ENCODE results near the gene FHIT.

Gene FHIT

GRCh38 chr3:59885899-59886400, 1365.3 kb downstream of the FHIT start:
- DNase-seq (ENCODE audit: low read depth, low spot score) = no peak

GRCh38 chr3:59885101-59885500, 1366.2 kb downstream of the FHIT start:
- no peak for DNase-seq (ENCODE audit: low read depth, low spot score)

- DNase-seq (ENCODE audit: low read depth, low spot score) = no peak
Observed at GRCh38 chr3:59884409-59884808, 1366.8 kb downstream of the FHIT start.

GRCh38 chr3:59882746-59883145, 1368.5 kb downstream of the FHIT start:
- no peak for DNase-seq (ENCODE audit: low read depth, low spot score)

GRCh38 chr3:59880717-59881116, 1370.5 kb downstream of the FHIT start:
- DNase-seq (ENCODE audit: low read depth, low spot score) = no peak

- no peak for DNase-seq (ENCODE audit: low read depth, low spot score)
Observed at GRCh38 chr3:59879031-59879581, 1372.1 kb downstream of the FHIT start.

- no peak for DNase-seq (ENCODE audit: low read depth, low spot score)
Observed at GRCh38 chr3:59878038-59878427, 1373.2 kb downstream of the FHIT start.

- no peak for DNase-seq (ENCODE audit: low read depth, low spot score)
Observed at GRCh38 chr3:59877263-59878037, 1373.8 kb downstream of the FHIT start.

- DNase-seq (ENCODE audit: low read depth, low spot score) = no peak
Observed at GRCh38 chr3:59876533-59877062, 1374.7 kb downstream of the FHIT start.

GRCh38 chr3:59873576-59874230, 1377.5 kb downstream of the FHIT start:
- no peak for DNase-seq (ENCODE audit: low read depth, low spot score)

- DNase-seq (ENCODE audit: low read depth, low spot score) = no peak
Observed at GRCh38 chr3:59872128-59872527, 1379.1 kb downstream of the FHIT start.

- DNase-seq (ENCODE audit: low read depth, low spot score) = no peak
Observed at GRCh38 chr3:59867185-59868002, 1383.9 kb downstream of the FHIT start.

- no peak for DNase-seq (ENCODE audit: low read depth, low spot score)
Observed at GRCh38 chr3:59866076-59866475, 1385.2 kb downstream of the FHIT start.

GRCh38 chr3:59865351-59865750, 1385.9 kb downstream of the FHIT start:
- DNase-seq (ENCODE audit: low read depth, low spot score) = no peak

- DNase-seq (ENCODE audit: low read depth, low spot score) = no peak
Observed at GRCh38 chr3:59862686-59863085, 1388.6 kb downstream of the FHIT start.

GRCh38 chr3:59857589-59858346, 1393.5 kb downstream of the FHIT start:
- DNase-seq (ENCODE audit: low read depth, low spot score) = peak; percentile 44

GRCh38 chr3:59856934-59857460, 1394.3 kb downstream of the FHIT start:
- DNase-seq (ENCODE audit: low read depth, low spot score) = no peak

- no peak for DNase-seq (ENCODE audit: low read depth, low spot score)
Observed at GRCh38 chr3:59854061-59854709, 1397.1 kb downstream of the FHIT start.

- no peak for DNase-seq (ENCODE audit: low read depth, low spot score)
Observed at GRCh38 chr3:59850417-59850816, 1400.8 kb downstream of the FHIT start.

- DNase-seq (ENCODE audit: low read depth, low spot score) = no peak
Observed at GRCh38 chr3:59845386-59845785, 1405.9 kb downstream of the FHIT start.
